Tibial nerve (tissue), 4 donors: Measurements from ENCODE around the gene XPC. TPM values are rescaled to one million over a fixed set of nuclear protein-coding genes. Genes with fewer than 3 reads are reported as not detected.

Experiments
- DNase-seq, 2 donors: peaks; one replicate each; pipeline ENCODE4 v3.0.0-alpha.2; 2019; ENCODE audit warnings: low spot score in 2 of 2
- H3K27ac ChIP-seq, 4 donors: fragments of 200-600 bp; sonication (generic) in 3 of 4; one replicate each; pipeline ENCODE4 v1.5.1; 2017 to 2019; ENCODE audit warnings: mild to moderate bottlenecking in 1 of 4
- H3K27me3 ChIP-seq, 2 donors: fragments of 200-600 bp; sonication (generic) in 1 of 2; one replicate each; pipeline versions ENCODE4 v1.5.1 to v1.6.0; 2017 to 2019
- H3K36me3 ChIP-seq, 3 donors: fragments of 200-600 bp; sonication (generic); one replicate each; pipeline ENCODE4 v1.5.1; 2018 to 2019
- H3K4me1 ChIP-seq, 4 donors: fragments of 200-600 bp; sonication (generic) in 3 of 4; one replicate each; pipeline ENCODE4 v1.5.1; 2017 to 2019
- H3K4me3 ChIP-seq, 4 donors: fragments of 200-600 bp; sonication (generic) in 3 of 4; one replicate each; pipeline ENCODE4 v1.5.1; 2017 to 2019; ENCODE audit warnings: mild to moderate bottlenecking in 1 of 4, moderate library complexity in 1 of 4
- H3K9me3 ChIP-seq, 4 donors: fragments of 200-600 bp; sonication (generic) in 3 of 4; one replicate each; pipeline ENCODE4 v1.5.1; 2017 to 2019
- CTCF ChIP-seq, 5 experiments: fragments of 200-600 bp in 3 of 5; fragments of 450-650 bp in 2 of 5; sonication (generic) in 3 of 5; IDR thresholded peaks; one replicate each; pipeline ENCODE4 v1.5.1; 2016 to 2019; ENCODE audit warnings: antibody characterized with exemption in 5 of 5, mild to moderate bottlenecking in 3 of 5, moderate library complexity in 2 of 5
- EP300 ChIP-seq, 2 donors: sonication (generic); formaldehyde crosslinking; IDR thresholded peaks; one replicate each; pipeline ENCODE4 v1.6.1; 2017; ENCODE audit warnings: antibody characterized with exemption in 2 of 2, mild to moderate bottlenecking in 1 of 2
- POLR2A ChIP-seq, 2 donors: fragments of 450-650 bp; IDR thresholded peaks; one replicate each; pipeline ENCODE4 v1.6.1; 2017; ENCODE audit warnings: antibody characterized with exemption in 2 of 2, mild to moderate bottlenecking in 2 of 2, moderate library complexity in 2 of 2
- WGBS, 2 donors: methylation state at CpG; one replicate each; pipeline ENCODE4 v1.1.5; 2018; 5-methylcytosine and 5-hydroxymethylcytosine counted together
- total RNA-seq, 4 donors: library from RNA; depleted of rRNA; stranded (reverse); fragments of >200 nt; gene quantifications; one replicate each; pipeline ENCODE4 v1.1.0, GENCODE V29; 2016

The XPC gene
- total RNA-seq, 4 donors from 2014 or later = 47.7 to 77.1 (median 61.3) TPM

DNA sequence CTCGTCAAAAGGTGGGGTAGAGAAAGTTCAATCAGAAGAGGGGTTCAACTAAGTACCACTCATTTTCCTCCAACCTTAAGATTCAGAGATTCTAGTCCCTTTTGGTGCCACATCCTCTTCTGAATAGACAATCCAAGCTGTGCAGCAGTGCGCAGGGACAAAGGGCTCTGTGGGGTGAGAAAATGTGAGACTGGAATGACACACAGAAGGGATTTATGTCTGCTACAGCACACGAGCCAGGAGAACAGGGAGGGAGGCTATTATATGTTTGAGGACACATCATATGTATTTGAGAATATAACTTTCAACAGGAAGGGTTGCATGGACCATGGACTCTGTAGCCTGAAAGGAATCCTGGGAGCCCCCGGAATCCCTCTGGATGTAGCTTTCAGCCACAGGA lies 33.2 kb upstream of the XPC start:
- DNase-seq = no peak
- H3K27ac ChIP-seq = peak overlapping the region in 3 of 4 donors; percentile 30 to 66 (median 51)
- peaks cover 0 to 26% (median 5%) of the 10 kb centered on the region in 4 donors for H3K4me1 ChIP-seq
- TF ChIP-seq EP300 (IDR thresholded peaks at IDR 0.05) = no peak
- no peaks in the 10 kb centered on the region for H3K27me3 ChIP-seq
- H3K4me3 ChIP-seq = no peak overlapping the region
- H3K36me3 ChIP-seq = no peaks in the 10 kb centered on the region
- no peaks in the 10 kb centered on the region for H3K9me3 ChIP-seq
- WGBS, 2 donors = 36 to 51% methylated on average over 4 of the region's 4 CpGs

- no peaks in the 10 kb centered on the region for H3K9me3 ChIP-seq
- no peaks in the 10 kb centered on the region for H3K27me3 ChIP-seq
- TF ChIP-seq POLR2A (IDR thresholded peaks at IDR 0.05) (no peak), EP300 (IDR thresholded peaks at IDR 0.05) (no peak), CTCF (IDR thresholded peaks at IDR 0.05) (no peak)
- H3K4me1 ChIP-seq = peaks cover 0 to 26% (median 5%) of the 10 kb centered on the region in 4 donors
- no peak for DNase-seq
- H3K27ac ChIP-seq = peak overlapping the region in 3 of 4 donors; percentile 30 to 66 (median 51)
- H3K36me3 ChIP-seq = no peaks in the 10 kb centered on the region
- WGBS, 2 donors = 23 to 34% methylated on average over 4 of the region's 4 CpGs
- no peak overlapping the region for H3K4me3 ChIP-seq
Observed at GRCh38 chr3:14210843-14211594, 32.6 kb upstream of the XPC start.

DNA sequence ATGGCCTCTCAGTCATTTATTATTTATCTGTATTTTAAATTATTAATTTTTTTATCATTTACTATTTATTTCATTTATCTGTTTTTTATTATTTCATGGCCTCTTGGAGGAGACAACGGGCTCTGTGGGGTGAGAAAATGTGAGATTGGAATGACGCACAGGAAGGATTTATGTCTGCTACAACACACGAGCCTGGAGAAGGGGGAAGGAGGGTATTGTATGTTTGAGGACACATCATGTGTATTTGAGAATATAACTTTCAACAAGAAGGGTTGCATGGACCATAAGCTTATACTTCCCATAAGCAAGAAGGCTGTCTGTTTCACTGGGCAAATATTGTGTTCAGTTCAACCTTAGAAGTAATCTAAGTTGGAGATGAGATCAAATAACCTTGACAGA lies 31.9 kb upstream of the XPC start:
- 62 to 70% methylated on average over 3 of the region's 3 CpGs for WGBS, 2 donors
- Histone ChIP-seq H3K27ac (peak overlapping the region in 3 of 4 donors; percentile 44 to 51 (median 45)), H3K4me3 (no peak overlapping the region), H3K27me3 (no peaks in the 10 kb centered on the region), H3K36me3 (no peaks in the 10 kb centered on the region), H3K9me3 (no peaks in the 10 kb centered on the region), H3K4me1 (peaks cover 0 to 29% (median 5%) of the 10 kb centered on the region in 4 donors)
- no peak for DNase-seq
- TF ChIP-seq CTCF (IDR thresholded peaks at IDR 0.05) (no peak), POLR2A (IDR thresholded peaks at IDR 0.05) (no peak), EP300 (IDR thresholded peaks at IDR 0.05) (no peak)

DNA sequence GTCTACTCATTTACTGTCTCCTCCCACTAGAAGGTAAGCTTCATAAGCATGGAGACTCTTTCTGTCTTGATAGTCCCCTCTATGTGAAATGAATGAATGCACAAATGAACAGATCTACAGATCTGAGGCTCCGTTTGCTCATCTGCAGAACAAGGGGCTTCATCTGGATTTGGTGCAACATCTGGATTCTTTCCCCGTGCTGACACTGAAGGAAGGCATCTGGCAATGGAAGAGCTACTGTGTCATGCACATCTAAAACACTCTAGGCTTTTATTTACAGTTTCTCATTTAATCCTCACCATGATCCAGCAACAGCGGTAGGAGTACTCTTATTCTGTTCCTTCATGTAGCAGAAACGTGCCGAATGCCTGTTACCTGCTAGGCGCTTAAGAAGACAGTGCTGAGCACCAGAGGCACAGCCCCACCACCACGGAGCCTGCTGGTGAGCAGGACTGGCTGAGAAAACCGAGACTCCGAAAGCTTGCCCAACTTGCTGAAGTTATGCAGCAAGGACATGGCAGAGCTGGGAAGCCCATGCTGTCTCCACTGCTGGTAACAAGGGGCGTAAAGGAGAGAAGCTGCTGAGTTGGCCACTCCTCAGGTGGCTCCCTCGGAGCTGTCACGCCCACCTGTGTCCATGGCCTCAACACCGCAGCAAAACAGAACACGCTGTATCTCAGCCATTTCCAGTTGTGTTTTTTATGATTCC lies 31.3 kb upstream of the XPC start:
- no peaks in the 10 kb centered on the region for H3K27me3 ChIP-seq
- no peak overlapping the region for H3K4me3 ChIP-seq
- TF ChIP-seq POLR2A (IDR thresholded peaks at IDR 0.05) (no peak), EP300 (IDR thresholded peaks at IDR 0.05) (no peak), CTCF (IDR thresholded peaks at IDR 0.05) (no peak)
- no peaks in the 10 kb centered on the region for H3K36me3 ChIP-seq
- WGBS, 2 donors = 74 to 75% methylated on average over 14 of the region's 14 CpGs
- DNase-seq = no peak
- peaks cover 0 to 35% (median 5%) of the 10 kb centered on the region in 4 donors for H3K4me1 ChIP-seq
- peak overlapping the region in 3 of 4 donors; percentile 44 to 51 (median 45) for H3K27ac ChIP-seq
- no peaks in the 10 kb centered on the region for H3K9me3 ChIP-seq

- no peak overlapping the region for H3K4me3 ChIP-seq
- TF ChIP-seq POLR2A (IDR thresholded peaks at IDR 0.05) = no peak
- no peaks in the 10 kb centered on the region for H3K9me3 ChIP-seq
- H3K36me3 ChIP-seq = no peaks in the 10 kb centered on the region
- H3K4me1 ChIP-seq = peaks cover 0 to 42% (median 8%) of the 10 kb centered on the region in 4 donors
- H3K27ac ChIP-seq = peak overlapping the region in 3 of 4 donors; percentile 40 to 54 (median 45)
- no peaks in the 10 kb centered on the region for H3K27me3 ChIP-seq
- no peak for DNase-seq
- 45 to 49% methylated on average over 5 of the region's 5 CpGs for WGBS, 2 donors
Observed at GRCh38 chr3:14208977-14209394, 30.6 kb upstream of the XPC start.

GRCh38 chr3:14208168-14208567 lies 29.8 kb upstream of the XPC start:
- no peaks in the 10 kb centered on the region for H3K27me3 ChIP-seq
- 90 to 95% methylated on average over 4 of the region's 4 CpGs for WGBS, 2 donors
- no peak overlapping the region for H3K4me3 ChIP-seq
- peak overlapping the region in 3 of 4 donors; percentile 40 to 54 (median 45) for H3K27ac ChIP-seq
- DNase-seq = no peak
- no peaks in the 10 kb centered on the region for H3K9me3 ChIP-seq
- H3K4me1 ChIP-seq = peaks cover 0 to 50% (median 12%) of the 10 kb centered on the region in 4 donors
- no peaks in the 10 kb centered on the region for H3K36me3 ChIP-seq
- TF ChIP-seq POLR2A (IDR thresholded peaks at IDR 0.05) (no peak), CTCF (IDR thresholded peaks at IDR 0.05) (no peak), EP300 (IDR thresholded peaks at IDR 0.05) (no peak)
